MCF 10A (cell line): ENCODE measurements around the gene FOXO3. TPM values are rescaled to one million over a fixed set of nuclear protein-coding genes. Genes with fewer than 3 reads are reported as not detected.

Experiments used
- BruUV-seq: library from RNA; stranded (reverse); fragments of 400-500 nt; replicated peaks from 2 replicates; lab custom pipeline; 2021; lab: Mats Ljungman, UMichigan
- CTCF ChIA-PET: fragments of 300-600 bp; sonication (Branson Sonifier 250); formaldehyde crosslinking; extraction: SDS; loops from one replicate; lab custom pipeline; 2021; ENCODE audit warnings: antibody characterized with exemption, inconsistent platforms; lab: Yijun Ruan, JAX
- POLR2A ChIA-PET: fragments of 300-600, 350-650 bp; sonication (Branson Sonifier 250); formaldehyde crosslinking; extraction: SDS; loops from one replicate; lab custom pipeline; 2020; ENCODE audit warnings: antibody characterized with exemption, inconsistent platforms; lab: Yijun Ruan, JAX
- DNase-seq: peaks from one replicate; pipeline ENCODE4 v3.0.0-alpha.2; 2018; ENCODE audit not compliant: unreplicated experiment
- H3K27ac Mint-ChIP-seq: one replicate; pipeline ENCODE4 v1.8.0; 2022; ENCODE audit warnings: mild to moderate bottlenecking, low read depth, mixed read lengths; ENCODE audit not compliant: unreplicated experiment
- H3K27me3 Mint-ChIP-seq: one replicate; pipeline ENCODE4 v1.8.0; 2022; ENCODE audit warnings: mixed read lengths; ENCODE audit not compliant: insufficient read depth, unreplicated experiment
- H3K36me3 Mint-ChIP-seq: one replicate; pipeline ENCODE4 v1.8.0; 2022; ENCODE audit warnings: mild to moderate bottlenecking, moderate library complexity, mixed read lengths; ENCODE audit not compliant: insufficient read depth, unreplicated experiment
- H3K4me1 Mint-ChIP-seq: one replicate; pipeline ENCODE4 v1.8.0; 2022; ENCODE audit warnings: mixed read lengths; ENCODE audit not compliant: insufficient read depth, unreplicated experiment
- H3K4me3 Mint-ChIP-seq: one replicate; pipeline ENCODE4 v1.8.0; 2022; ENCODE audit warnings: mild to moderate bottlenecking, moderate library complexity, mixed read lengths; ENCODE audit not compliant: unreplicated experiment
- H3K9me3 Mint-ChIP-seq: one replicate; pipeline ENCODE4 v1.8.0; 2022; ENCODE audit warnings: mixed read lengths; ENCODE audit not compliant: unreplicated experiment
- intact Hi-C: fragments of 100-400 bp; cut with micrococcal nuclease; formaldehyde crosslinking; loops from 2 replicates; pipeline ENCODE4 v1.14.1; 2022
- total RNA-seq: library from RNA; stranded (reverse); gene quantifications from 2 replicates; pipeline ENCODE4 v1.2.3, GENCODE V29; 2022
- TF ChIP-seq, protein P1 (sequence below): fragments of 200-600 bp; IDR thresholded peaks from one replicate; pipeline ENCODE4 v1.8.0; 2022; ENCODE audit warnings: antibody characterized with exemption, mild to moderate bottlenecking; ENCODE audit not compliant: unreplicated experiment

FOXO3 gene
- total RNA-seq, 1 experiment from 2014 or later, result 53.0 TPM

DNA sequence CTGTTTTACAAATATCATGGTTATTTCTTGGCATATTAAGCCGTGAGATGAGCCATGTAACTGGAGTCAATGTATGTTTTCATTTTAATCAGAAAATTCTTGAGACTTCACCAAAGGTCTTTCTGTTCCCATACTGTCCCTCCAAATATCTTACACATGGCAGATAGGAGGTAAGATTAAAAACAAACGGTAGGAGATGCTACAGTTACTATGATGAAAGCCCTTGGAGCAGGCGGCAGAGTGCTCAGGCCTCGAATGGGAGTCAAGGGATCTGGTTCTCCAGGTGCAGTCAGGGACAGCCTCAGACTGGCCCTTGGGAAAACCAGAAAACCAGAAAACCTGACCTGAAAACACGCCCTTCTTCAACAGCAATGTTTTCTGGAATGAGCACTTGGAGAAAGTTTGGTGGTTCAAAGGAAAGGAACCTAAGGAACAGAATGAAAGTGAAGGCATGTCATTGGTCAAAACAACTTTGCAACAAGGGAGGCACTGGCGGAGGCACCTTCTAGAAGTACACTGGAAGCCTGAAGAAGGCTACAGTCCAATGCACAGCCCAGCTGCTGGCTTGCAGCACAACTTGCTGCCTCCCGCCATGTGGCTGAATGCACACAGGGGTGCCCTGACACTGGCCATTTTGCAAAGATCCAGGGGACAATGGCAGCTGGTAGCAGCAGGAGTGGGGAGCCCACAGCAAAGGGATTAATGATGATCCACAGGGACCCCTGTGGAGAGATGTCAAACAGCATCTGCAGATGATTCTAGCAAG lies 17.4 kb upstream of the FOXO3 start:
- no peak overlapping the region for H3K4me3 Mint-ChIP-seq
- no peaks in the 10 kb centered on the region for H3K36me3 Mint-ChIP-seq
- peaks cover 6% of the 10 kb centered on the region for H3K4me1 Mint-ChIP-seq
- BruUV-seq, result no TSS peak
- DNase-seq, result no peak
- intact Hi-C loops, result loop anchor here (5.0 to 10.0 kb wide), 2 partner anchors 641 to 839 kb away; partner anchors contain the start of gene CD164
- ChIA-PET CTCF (interaction anchor here (0.5 to 7.6 kb wide), 23 partner anchors 8 to 1149 kb away, joined by 3 to 109 read pairs (median 4); no protein-coding TSS in a partner anchor), POLR2A (interaction anchor here (1.8 to 4.2 kb wide), 3 partner anchors 11 to 16 kb away, joined by 13 to 31 read pairs (median 17); partner anchors contain the start of gene FOXO3)
- TF ChIP-seq, protein P1, sequence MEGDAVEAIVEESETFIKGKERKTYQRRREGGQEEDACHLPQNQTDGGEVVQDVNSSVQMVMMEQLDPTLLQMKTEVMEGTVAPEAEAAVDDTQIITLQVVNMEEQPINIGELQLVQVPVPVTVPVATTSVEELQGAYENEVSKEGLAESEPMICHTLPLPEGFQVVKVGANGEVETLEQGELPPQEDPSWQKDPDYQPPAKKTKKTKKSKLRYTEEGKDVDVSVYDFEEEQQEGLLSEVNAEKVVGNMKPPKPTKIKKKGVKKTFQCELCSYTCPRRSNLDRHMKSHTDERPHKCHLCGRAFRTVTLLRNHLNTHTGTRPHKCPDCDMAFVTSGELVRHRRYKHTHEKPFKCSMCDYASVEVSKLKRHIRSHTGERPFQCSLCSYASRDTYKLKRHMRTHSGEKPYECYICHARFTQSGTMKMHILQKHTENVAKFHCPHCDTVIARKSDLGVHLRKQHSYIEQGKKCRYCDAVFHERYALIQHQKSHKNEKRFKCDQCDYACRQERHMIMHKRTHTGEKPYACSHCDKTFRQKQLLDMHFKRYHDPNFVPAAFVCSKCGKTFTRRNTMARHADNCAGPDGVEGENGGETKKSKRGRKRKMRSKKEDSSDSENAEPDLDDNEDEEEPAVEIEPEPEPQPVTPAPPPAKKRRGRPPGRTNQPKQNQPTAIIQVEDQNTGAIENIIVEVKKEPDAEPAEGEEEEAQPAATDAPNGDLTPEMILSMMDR, result no peak
- H3K27ac Mint-ChIP-seq, result no peak overlapping the region
- H3K27me3 Mint-ChIP-seq, result no peaks in the 10 kb centered on the region
- H3K9me3 Mint-ChIP-seq, result no peaks in the 10 kb centered on the region

- Mint-ChIP-seq H3K36me3 (no peaks in the 10 kb centered on the region), H3K27ac (no peak overlapping the region), H3K4me1 (peaks cover 6% of the 10 kb centered on the region), H3K27me3 (no peaks in the 10 kb centered on the region), H3K4me3 (no peak overlapping the region), H3K9me3 (no peaks in the 10 kb centered on the region)
- ChIA-PET CTCF (interaction anchor here (0.5 to 7.6 kb wide), 11 partner anchors 97 to 782 kb away, joined by 3 to 109 read pairs (median 3); no protein-coding TSS in a partner anchor), POLR2A (interaction anchor here (1.3 to 4.2 kb wide), 3 partner anchors 9 to 531 kb away, joined by 3 to 31 read pairs (median 13); no protein-coding TSS in a partner anchor)
- no peak for DNase-seq
- intact Hi-C loops, result loop anchor here (5.0 to 10.0 kb wide), 2 partner anchors 640 to 838 kb away; partner anchors contain the start of gene CD164
- no TSS peak for BruUV-seq
- TF ChIP-seq, protein P1, result no peak
Measured at GRCh38 chr6:108544606-108545005, 16.1 kb upstream of the FOXO3 start.

DNA sequence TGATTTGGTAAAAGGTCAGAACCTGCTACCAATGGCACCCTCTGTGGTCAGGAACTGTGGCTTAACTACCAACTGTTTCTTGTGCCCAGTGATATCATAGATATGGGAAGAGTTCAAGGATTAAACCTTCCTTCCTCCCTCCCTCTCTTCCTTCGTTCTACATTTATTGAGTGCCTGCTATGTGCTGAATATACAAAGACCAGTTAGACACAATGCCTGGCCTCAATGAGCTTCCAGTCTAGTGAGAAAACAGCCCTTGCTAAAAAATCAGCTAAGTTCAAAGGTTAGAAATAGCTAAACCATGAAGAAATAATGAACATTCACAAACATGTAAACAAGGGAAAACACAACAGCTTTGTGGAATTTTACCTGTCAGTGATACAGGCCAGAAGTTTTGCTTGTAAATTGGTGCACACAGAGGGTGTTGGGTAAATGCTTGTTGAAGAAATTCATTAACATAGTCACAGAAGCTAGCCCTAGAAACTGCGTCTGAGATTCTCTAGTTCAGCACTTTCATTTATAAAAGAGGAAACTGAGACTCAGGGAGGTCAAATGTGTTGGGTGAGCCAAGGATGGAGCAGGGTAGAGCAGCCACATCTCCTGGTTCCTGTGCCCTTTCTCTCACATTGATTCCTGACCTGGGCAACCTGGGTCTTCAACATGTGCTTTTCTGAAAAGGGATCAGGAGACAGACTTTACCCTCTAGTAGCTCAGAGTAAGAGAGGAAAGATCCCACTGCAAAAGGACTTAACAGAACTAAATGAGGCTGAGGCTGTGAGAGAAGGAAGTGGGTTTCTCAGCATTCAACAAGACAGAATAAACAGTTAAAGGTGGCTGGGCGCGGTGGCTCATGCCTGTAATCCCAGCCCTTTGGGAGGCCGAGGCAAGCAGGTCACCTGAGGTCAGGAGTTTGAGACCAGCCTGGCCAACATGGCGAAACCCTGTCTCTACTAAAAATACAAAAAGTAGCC lies 14.4 kb upstream of the FOXO3 start:
- no TSS peak for BruUV-seq
- intact Hi-C loops, result loop anchor here (10.0 kb wide), 1 partner anchor 638 kb away; no protein-coding TSS in a partner anchor

More for the DNA sequence above, 14.4 kb upstream of the FOXO3 start:
- POLR2A ChIA-PET, result interaction anchor here (0.6 to 1.0 kb wide), 5 partner anchors 12 to 533 kb away, joined by 3 to 4 read pairs (median 3); no protein-coding TSS in a partner anchor
- Mint-ChIP-seq H3K27ac (no peak overlapping the region), H3K4me1 (peaks cover 6% of the 10 kb centered on the region), H3K27me3 (no peaks in the 10 kb centered on the region), H3K9me3 (no peaks in the 10 kb centered on the region), H3K36me3 (no peaks in the 10 kb centered on the region), H3K4me3 (no peak overlapping the region)
- DNase-seq, result no peak
- TF ChIP-seq, protein P1, result no peak
- CTCF ChIA-PET, result interaction anchor here (0.5 to 7.6 kb wide), 8 partner anchors 255 to 670 kb away, joined by 3 to 109 read pairs (median 4); no protein-coding TSS in a partner anchor
